ENCODE results near the gene STAB1. TPM values are rescaled to one million over a fixed set of nuclear protein-coding genes. Genes with fewer than 3 reads are reported as not detected.

The STAB1 gene
- total and polyA plus RNA-seq, 2 experiments from 2014 or later: not detected

DNA sequence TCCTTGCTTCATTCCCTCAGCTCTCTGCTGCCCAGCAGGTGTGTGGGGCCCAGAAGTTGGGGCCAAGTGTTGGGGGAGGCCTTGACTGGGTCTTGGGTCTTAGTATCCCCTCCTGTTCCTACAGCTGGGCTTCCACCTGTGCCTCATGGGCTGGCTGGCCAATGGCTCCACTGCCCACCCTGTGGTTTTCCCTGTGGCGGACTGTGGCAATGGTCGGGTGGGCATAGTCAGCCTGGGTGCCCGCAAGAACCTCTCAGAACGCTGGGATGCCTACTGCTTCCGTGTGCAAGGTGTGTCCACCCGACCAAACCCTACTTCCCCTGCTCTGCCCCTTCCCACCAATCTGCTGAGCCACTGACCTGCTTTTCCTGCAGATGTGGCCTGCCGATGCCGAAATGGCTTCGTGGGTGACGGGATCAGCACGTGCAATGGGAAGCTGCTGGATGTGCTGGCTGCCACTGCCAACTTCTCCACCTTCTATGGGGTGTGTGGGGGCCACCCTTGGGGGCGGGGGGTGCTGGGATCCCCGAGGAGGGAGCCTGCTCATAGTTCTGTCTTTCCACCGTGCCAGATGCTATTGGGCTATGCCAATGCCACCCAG is 27.6 kb downstream of the STAB1 start:
- no peak overlapping the region for H3K27ac ChIP-seq
- no peaks in the 10 kb centered on the region for H4K20me1 ChIP-seq (ENCODE audit: insufficient read depth)
- H3K4me3 ChIP-seq: no peak overlapping the region
- in situ Hi-C loops (cut with MboI): no loop called here
- no peak overlapping the region for H3K4me2 ChIP-seq (ENCODE audit: unreplicated experiment)
- no peaks in the 10 kb centered on the region for H3K9me3 ChIP-seq (ENCODE audit: low read depth)
- TF ChIP-seq EZH2phosphoT487 (IDR thresholded peaks at IDR 0.05; ENCODE audit: insufficient read depth, low read depth) (no peak), EZH2 (IDR thresholded peaks at IDR 0.05; ENCODE audit: insufficient read depth, poor library complexity, severe bottlenecking) (no peak)
- no peaks in the 10 kb centered on the region for H3F3A ChIP-seq (ENCODE audit: insufficient read depth)
- no peak overlapping the region for H3K9ac ChIP-seq
- H3K27me3 ChIP-seq (replicated peaks; ENCODE audit: insufficient read depth): no peaks in the 10 kb centered on the region
- no peak overlapping the region for H2AFZ ChIP-seq
- H3K36me3 ChIP-seq (ENCODE audit: low read depth): no peaks in the 10 kb centered on the region
- DNase-seq: no peak
- no peaks in the 10 kb centered on the region for H3K79me2 ChIP-seq (ENCODE audit: insufficient read depth)
- WGBS, 2 experiments (ENCODE audit: low coverage in 1 of 2, low lambda C conversion rate in 2 of 2, missing lambda C conversion rate in 2 of 2): 82 to 83% methylated on average over 14 of the region's 14 CpGs
- H3K4me1 ChIP-seq (ENCODE audit: insufficient read depth): no peaks in the 10 kb centered on the region
- H3K9me2 ChIP-seq (ENCODE audit: insufficient read depth): no peaks in the 10 kb centered on the region

DNA sequence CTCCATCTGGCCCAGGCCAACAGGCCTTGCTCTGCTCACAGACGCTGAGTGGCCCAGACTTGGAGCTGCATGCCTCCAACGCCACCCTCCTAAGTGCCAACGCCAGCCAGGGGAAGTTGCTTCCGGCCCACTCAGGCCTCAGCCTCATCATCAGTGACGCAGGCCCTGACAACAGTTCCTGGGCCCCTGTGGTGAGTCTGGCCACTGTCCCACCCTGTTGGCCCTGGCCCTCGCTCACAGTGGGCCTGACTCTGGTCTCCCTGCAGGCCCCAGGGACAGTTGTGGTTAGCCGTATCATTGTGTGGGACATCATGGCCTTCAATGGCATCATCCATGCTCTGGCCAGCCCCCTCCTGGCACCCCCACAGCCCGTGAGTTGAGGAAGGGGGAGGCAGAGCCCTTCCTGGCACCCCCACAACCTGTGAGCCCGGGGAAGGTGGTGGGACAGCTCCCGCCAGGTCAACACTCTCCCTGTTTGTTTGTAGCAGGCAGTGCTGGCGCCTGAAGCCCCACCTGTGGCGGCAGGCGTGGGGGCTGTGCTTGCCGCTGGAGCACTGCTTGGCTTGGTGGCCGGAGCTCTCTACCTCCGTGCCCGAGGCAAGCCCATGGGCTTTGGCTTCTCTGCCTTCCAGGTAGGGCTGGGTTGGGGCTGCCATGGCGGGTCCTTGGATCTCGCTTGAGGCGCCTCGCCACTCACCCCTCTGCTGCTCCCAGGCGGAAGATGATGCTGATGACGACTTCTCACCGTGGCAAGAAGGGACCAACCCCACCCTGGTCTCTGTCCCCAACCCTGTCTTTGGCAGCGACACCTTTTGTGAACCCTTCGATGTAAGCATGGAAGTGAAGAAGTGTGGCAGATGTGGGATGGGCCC is 28.5 kb downstream of the STAB1 start:
- H3K4me1 ChIP-seq (ENCODE audit: insufficient read depth): no peaks in the 10 kb centered on the region
- H3K4me3 ChIP-seq: no peak overlapping the region
- no peak overlapping the region for H3K4me2 ChIP-seq (ENCODE audit: unreplicated experiment)
- no peaks in the 10 kb centered on the region for H3K27me3 ChIP-seq (replicated peaks; ENCODE audit: insufficient read depth)
- no peaks in the 10 kb centered on the region for H3K36me3 ChIP-seq (ENCODE audit: low read depth)
- no peak overlapping the region for H3K27ac ChIP-seq
- 91 to 92% methylated on average over 26 of the region's 26 CpGs for WGBS, 2 experiments (ENCODE audit: low coverage in 1 of 2, low lambda C conversion rate in 2 of 2, missing lambda C conversion rate in 2 of 2)
- H3F3A ChIP-seq (ENCODE audit: insufficient read depth): no peaks in the 10 kb centered on the region
- no peaks in the 10 kb centered on the region for H3K9me2 ChIP-seq (ENCODE audit: insufficient read depth)
- in situ Hi-C loops (cut with MboI): no loop called here
- no peaks in the 10 kb centered on the region for H3K79me2 ChIP-seq (ENCODE audit: insufficient read depth)
- DNase-seq: no peak
- H2AFZ ChIP-seq: no peak overlapping the region
- no peaks in the 10 kb centered on the region for H3K9me3 ChIP-seq (ENCODE audit: low read depth)
- H3K9ac ChIP-seq: no peak overlapping the region
- H4K20me1 ChIP-seq (ENCODE audit: insufficient read depth): no peaks in the 10 kb centered on the region
- TF ChIP-seq EZH2phosphoT487 (IDR thresholded peaks at IDR 0.05; ENCODE audit: insufficient read depth, low read depth) (no peak), EZH2 (IDR thresholded peaks at IDR 0.05; ENCODE audit: insufficient read depth, poor library complexity, severe bottlenecking) (no peak)

DNA sequence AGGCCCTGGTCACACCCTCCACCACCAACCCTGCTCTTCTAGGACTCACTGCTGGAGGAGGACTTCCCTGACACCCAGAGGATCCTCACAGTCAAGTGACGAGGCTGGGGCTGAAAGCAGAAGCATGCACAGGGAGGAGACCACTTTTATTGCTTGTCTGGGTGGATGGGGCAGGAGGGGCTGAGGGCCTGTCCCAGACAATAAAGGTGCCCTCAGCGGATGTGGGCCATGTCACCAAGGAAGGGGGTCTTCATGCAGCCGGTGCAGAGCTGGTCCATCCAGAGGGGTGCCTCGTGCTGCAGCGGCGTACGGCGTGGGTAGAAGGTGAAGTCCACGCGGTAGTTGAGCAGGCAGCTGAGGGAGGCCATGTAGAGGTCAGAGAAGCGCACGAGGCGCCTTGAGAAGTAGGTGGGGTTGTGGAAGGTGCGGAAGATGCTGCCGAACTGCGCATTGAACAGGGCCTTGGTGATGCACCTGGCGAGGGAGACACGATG is 29.2 kb downstream of the STAB1 start:
- H3K9me2 ChIP-seq (ENCODE audit: insufficient read depth): no peaks in the 10 kb centered on the region
- no peak overlapping the region for H3K27ac ChIP-seq
- H3K4me2 ChIP-seq (ENCODE audit: unreplicated experiment): no peak overlapping the region
- no peaks in the 10 kb centered on the region for H3F3A ChIP-seq (ENCODE audit: insufficient read depth)
- peaks cover 2% of the 10 kb centered on the region; the same call in 1 of the 2 replicates for H3K79me2 ChIP-seq (ENCODE audit: insufficient read depth)
- WGBS, 2 experiments (ENCODE audit: low coverage in 1 of 2, low lambda C conversion rate in 2 of 2, missing lambda C conversion rate in 2 of 2): 94% methylated on average over 18 of the region's 18 CpGs
- H3K9ac ChIP-seq: no peak overlapping the region
- H3K4me3 ChIP-seq: no peak overlapping the region
- H3K4me1 ChIP-seq (ENCODE audit: insufficient read depth): no peaks in the 10 kb centered on the region
- H3K27me3 ChIP-seq (replicated peaks; ENCODE audit: insufficient read depth): no peaks in the 10 kb centered on the region
- in situ Hi-C loops (cut with MboI): no loop called here
- H2AFZ ChIP-seq: no peak overlapping the region
- DNase-seq: no peak
- no peaks in the 10 kb centered on the region for H3K36me3 ChIP-seq (ENCODE audit: low read depth)
- no peaks in the 10 kb centered on the region for H3K9me3 ChIP-seq (ENCODE audit: low read depth)
- H4K20me1 ChIP-seq (ENCODE audit: insufficient read depth): no peaks in the 10 kb centered on the region
- no peak for TF ChIP-seq EZH2phosphoT487 (IDR thresholded peaks at IDR 0.05; ENCODE audit: insufficient read depth, low read depth)

DNA sequence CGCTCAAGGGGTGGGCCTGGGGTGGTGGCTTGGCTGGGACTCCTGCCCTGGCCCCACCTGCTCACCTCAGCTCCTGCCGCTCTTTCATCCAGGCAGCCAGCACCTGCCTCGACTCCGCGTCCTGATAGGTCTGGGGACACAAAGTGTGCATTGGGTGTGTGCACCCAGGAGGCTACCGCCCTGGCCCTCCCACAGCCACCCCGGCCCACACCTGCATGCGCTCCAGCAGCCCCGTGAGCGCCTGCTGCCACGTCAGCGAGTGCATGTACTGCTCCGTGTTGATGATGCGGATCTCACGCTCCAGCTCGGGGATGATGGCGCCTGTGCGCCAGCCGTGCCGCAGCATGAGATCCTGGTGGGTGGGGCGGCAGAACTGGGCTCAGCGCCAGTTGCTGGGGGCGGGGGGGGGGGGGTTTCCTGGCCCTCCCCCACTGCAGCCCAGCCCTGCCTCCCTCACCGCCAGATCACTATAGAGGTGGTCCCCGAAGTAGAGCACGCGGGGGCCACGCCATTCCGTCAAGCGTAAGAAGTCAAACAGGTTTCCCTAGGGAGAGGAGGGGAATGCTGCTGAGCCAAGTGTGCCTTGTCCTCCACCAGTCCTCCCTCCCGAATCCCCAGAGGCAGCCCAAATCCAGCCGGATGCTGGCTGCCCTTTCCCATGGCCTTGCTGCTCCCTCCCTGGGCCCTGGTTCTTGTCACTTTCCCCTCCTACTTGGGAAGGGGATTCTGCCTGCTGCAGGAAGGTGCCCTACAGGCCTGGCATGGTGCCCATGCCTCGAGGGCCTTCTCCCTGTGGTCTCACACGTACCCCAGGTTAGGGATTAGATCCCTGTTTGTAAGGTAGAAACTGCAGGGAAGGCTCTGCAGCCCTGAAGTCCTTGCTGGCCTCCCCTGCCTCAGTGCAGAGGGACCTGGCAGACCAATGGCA is 29.9 kb downstream of the STAB1 start:
- Histone ChIP-seq H3K4me2 (ENCODE audit: unreplicated experiment) (no peak overlapping the region), H3K9me3 (ENCODE audit: low read depth) (no peaks in the 10 kb centered on the region), H3K4me3 (no peak overlapping the region), H3K4me1 (ENCODE audit: insufficient read depth) (peaks cover 3% of the 10 kb centered on the region; the same call in 1 of the 2 replicates), H3F3A (ENCODE audit: insufficient read depth) (no peaks in the 10 kb centered on the region), H3K27me3 (replicated peaks; ENCODE audit: insufficient read depth) (no peaks in the 10 kb centered on the region), H3K27ac (no peak overlapping the region), H2AFZ (no peak overlapping the region), H3K9ac (no peak overlapping the region), H3K36me3 (ENCODE audit: low read depth) (no peaks in the 10 kb centered on the region), H4K20me1 (ENCODE audit: insufficient read depth) (no peaks in the 10 kb centered on the region), H3K79me2 (ENCODE audit: insufficient read depth) (peaks cover 9% of the 10 kb centered on the region), H3K9me2 (ENCODE audit: insufficient read depth) (no peaks in the 10 kb centered on the region)
- DNase-seq: no peak
- 88% methylated on average over 29 to 31 of the region's 34 CpGs for whole genome bisulfite sequencing, 2 experiments (ENCODE audit: low coverage in 1 of 2, low lambda C conversion rate in 2 of 2, missing lambda C conversion rate in 2 of 2)
- TF ChIP-seq EZH2 (IDR thresholded peaks at IDR 0.05; ENCODE audit: insufficient read depth, poor library complexity, severe bottlenecking): no peak
- no peak for TF ChIP-seq EZH2phosphoT487 (IDR thresholded peaks at IDR 0.05; ENCODE audit: insufficient read depth, low read depth)
- in situ Hi-C loops (cut with MboI): no loop called here
